Bronchial epithelial cell (primary cell): ENCODE results near the gene WDR37. TPM values are rescaled to one million over a fixed set of nuclear protein-coding genes. Genes with fewer than 3 reads are reported as not detected.

ENCODE experiments used
- DNase-seq: peaks from one replicate; pipeline ENCODE4 v3.0.0-alpha.2; 2010; ENCODE audit warnings: low read depth
- FAIRE-seq: peaks from 2 replicates; lab custom pipeline; 2011; peaks lifted over from hg19 to GRCh38; lab: Jason Lieb, UNC
- H3K27me3 ChIP-seq: 2 replicates; pipeline ENCODE4 v1.5.1; 2011; ENCODE audit warnings: low read length; ENCODE audit not compliant: control insufficient read depth, insufficient read depth
- H3K36me3 ChIP-seq: 2 replicates; pipeline ENCODE4 v1.5.1; 2011; ENCODE audit warnings: low read length; ENCODE audit not compliant: control insufficient read depth, insufficient read depth
- H3K4me3 ChIP-seq: 2 replicates; pipeline ENCODE4 v1.5.1; 2011; ENCODE audit warnings: mild to moderate bottlenecking, low read depth, low read length, control low read depth
- total RNA-seq: library from RNA; depleted of rRNA; stranded (reverse); fragments of >200 nt; gene quantifications from 2 replicates; pipeline ENCODE4 v1.2.1, GENCODE V29; 2014
- TF ChIP-seq, protein P1 (sequence below): IDR thresholded peaks from 2 replicates; pipeline ENCODE4 v1.5.1; 2011; ENCODE audit warnings: mild to moderate bottlenecking, moderate library complexity, low read length, control low read depth, inconsistent platforms; ENCODE audit not compliant: insufficient read depth, severe bottlenecking

Gene WDR37
- total RNA-seq, 1 donor from 2014 or later = 11.1 TPM

DNA sequence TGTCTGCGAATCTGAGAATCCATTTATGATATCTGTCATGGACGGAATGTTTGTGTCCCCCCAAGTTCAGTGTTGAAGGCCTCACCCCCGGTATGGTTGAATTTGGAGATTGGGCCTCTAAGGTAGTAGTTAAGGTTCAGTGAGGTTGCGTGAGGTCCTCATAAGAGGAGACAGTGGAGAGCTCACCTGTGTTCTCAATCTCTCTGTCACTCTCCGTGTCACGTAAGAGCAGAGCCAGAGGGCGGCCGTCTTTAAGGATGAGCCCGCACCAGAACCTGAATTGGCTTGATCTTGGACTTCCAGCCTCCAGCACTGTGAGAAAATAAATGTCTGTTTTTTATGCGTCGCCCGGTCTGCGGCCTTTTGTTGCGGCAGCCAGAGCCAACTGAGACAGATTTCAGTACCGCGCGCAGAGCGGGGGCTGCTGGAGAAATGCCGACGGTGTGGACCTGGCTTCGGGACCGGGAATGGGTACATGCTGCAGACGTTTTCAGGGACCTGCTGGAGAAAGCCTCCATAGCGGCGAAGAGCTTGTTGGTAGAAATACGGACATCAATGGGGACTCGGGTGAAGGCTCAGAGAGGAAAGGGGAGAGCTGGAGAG is 40.2 kb downstream of the WDR37 start:
- peaks cover 23% of the 10 kb centered on the region for H3K36me3 ChIP-seq
- FAIRE-seq = peak; percentile 50
- TF ChIP-seq, protein P1, sequence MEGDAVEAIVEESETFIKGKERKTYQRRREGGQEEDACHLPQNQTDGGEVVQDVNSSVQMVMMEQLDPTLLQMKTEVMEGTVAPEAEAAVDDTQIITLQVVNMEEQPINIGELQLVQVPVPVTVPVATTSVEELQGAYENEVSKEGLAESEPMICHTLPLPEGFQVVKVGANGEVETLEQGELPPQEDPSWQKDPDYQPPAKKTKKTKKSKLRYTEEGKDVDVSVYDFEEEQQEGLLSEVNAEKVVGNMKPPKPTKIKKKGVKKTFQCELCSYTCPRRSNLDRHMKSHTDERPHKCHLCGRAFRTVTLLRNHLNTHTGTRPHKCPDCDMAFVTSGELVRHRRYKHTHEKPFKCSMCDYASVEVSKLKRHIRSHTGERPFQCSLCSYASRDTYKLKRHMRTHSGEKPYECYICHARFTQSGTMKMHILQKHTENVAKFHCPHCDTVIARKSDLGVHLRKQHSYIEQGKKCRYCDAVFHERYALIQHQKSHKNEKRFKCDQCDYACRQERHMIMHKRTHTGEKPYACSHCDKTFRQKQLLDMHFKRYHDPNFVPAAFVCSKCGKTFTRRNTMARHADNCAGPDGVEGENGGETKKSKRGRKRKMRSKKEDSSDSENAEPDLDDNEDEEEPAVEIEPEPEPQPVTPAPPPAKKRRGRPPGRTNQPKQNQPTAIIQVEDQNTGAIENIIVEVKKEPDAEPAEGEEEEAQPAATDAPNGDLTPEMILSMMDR = no peak
- no peak for DNase-seq
- H3K27me3 ChIP-seq = no peaks in the 10 kb centered on the region
- H3K4me3 ChIP-seq = no peak overlapping the region

DNA sequence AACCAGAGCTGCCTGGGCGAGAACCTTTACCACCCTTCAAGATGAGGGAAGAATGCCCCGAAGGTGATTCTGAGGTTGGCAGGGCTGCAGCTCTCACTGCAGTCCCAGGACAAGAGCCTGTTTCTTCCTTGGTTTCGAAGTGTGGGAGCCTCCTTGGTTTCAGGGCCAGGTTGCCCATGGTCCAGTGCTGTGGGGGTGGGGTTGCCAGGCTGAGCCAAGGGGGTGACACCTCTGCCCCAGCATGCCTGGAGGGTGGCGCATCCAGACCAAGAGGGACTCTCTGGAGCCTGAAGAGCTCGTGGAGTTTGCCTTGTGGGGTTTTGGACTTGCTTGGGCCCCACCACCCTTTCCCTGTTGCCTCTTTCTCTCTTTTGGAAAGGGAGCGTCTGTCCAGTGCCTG is 41.3 kb downstream of the WDR37 start:
- Histone ChIP-seq H3K4me3 (no peak overlapping the region), H3K27me3 (no peaks in the 10 kb centered on the region), H3K36me3 (peaks cover 21% of the 10 kb centered on the region)
- TF ChIP-seq, protein P1 = no peak
- no peak for DNase-seq
- FAIRE-seq = no peak

DNA sequence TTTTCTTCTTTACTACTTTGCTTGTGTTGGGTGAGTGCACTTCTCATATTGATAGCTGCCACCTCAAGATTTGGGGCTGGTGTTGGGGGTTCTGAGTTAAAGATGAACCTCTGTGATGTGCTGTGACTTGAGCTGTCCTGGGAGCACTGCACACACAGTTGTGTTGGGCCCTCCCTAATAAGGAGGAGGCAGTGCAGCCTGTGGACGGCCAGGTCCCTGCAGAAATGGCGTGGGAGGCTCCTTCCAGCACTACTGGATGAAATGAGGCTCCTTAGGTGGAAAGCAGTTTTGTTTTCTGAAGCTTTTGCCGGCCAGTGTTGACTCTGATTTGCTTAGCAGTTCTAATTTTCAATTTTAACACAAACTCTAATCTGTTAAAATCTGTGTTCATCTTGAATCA is 44.0 kb downstream of the WDR37 start:
- TF ChIP-seq, protein P1 = no peak
- Histone ChIP-seq H3K4me3 (no peak overlapping the region), H3K27me3 (no peaks in the 10 kb centered on the region), H3K36me3 (peaks cover 26% of the 10 kb centered on the region)
- no peak for FAIRE-seq
- no peak for DNase-seq

DNA sequence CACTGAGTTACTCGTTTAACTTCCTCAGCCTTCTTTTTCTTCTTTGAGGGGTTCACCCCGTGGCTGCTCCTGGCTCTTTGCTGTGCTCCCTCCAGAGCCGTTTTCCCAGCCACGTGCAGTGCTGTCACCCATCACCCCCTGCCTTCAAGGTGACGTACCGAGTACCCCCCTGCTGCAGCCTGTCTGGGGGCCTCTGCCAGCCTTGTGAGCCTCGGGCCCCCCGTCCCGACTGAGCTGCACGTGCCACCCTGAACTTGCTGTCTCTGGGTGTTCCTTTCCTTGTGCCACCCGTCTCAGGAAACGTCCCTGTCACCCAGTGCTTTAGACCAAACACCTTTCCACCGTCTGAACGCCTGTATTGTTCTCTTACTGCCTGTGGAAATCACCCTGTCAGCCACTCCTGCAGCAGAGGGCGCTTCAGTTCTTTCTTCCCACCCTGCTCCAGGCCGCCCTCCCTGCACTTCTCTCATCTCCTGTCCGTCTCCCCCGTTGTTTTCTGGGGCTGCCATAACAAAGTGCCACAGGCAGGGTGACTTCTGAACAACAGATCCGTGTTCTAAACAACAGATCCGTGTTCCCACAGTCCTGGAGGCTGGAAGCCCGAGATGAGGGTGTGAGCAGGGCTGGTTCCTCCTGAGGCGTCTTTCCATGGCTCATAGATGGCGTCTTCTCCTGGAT is 44.6 kb downstream of the WDR37 start:
- DNase-seq (no peak), FAIRE-seq (no peak)
- TF ChIP-seq, protein P1 = no peak
- Histone ChIP-seq H3K27me3 (no peaks in the 10 kb centered on the region), H3K4me3 (no peak overlapping the region), H3K36me3 (peaks cover 27% of the 10 kb centered on the region)

DNA sequence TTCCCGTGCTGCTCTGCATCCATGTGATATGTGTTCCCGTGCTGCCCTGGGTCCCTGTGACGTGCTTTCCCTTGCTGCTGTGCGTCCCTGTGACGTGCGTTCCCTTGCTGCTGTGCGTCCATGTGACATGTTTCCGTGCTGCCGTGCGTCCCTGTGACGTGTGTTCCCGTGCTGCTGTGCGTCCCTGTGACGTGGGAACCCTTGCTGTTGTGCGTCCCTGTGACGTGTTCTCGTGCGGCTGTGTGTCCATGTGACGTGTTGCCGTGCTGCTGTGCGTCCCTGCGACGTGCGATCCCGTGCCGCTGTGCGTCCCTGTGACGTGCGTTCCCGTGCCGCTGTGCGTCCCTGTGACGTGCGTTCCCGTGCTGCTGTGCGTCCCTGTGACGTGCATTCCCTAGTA is 45.8 kb downstream of the WDR37 start:
- no peaks in the 10 kb centered on the region for H3K27me3 ChIP-seq
- DNase-seq (no peak), FAIRE-seq (peak; percentile 47)
- no peak overlapping the region for H3K4me3 ChIP-seq
- TF ChIP-seq, protein P1 = no peak
- H3K36me3 ChIP-seq = peaks cover 27% of the 10 kb centered on the region
